Caco-2 (cell line): ENCODE data around the gene AHNAK. TPM values are rescaled to one million over a fixed set of nuclear protein-coding genes. Genes with fewer than 3 reads are reported as not detected.

ENCODE experiments used
- BruUV-seq: library from RNA; stranded (reverse); fragments of 400-500 nt; replicated peaks from 2 replicates; lab custom pipeline; 2021; lab: Mats Ljungman, UMichigan
- CTCF ChIA-PET: fragments of 300-600 bp; sonication (Branson Sonifier 250); formaldehyde crosslinking; loops from one replicate; lab custom pipeline; 2022; ENCODE audit warnings: antibody characterized with exemption; lab: Charles Lee
- POLR2A ChIA-PET: fragments of 300-600 bp; sonication (Branson Sonifier 250); formaldehyde crosslinking; loops from one replicate; lab custom pipeline; 2022; ENCODE audit warnings: antibody characterized with exemption; lab: Charles Lee
- DNase-seq, 2 experiments: peaks; one replicate each; pipeline versions ENCODE4 v3.0.0 to v3.0.0-alpha.2; 2020 to 2022
- H3K27me3 ChIP-seq: replicated peaks from 2 replicates; pipeline ENCODE4 v1.6.0; 2011; ENCODE audit warnings: low read length; ENCODE audit not compliant: control insufficient read depth, insufficient read depth
- H3K36me3 ChIP-seq: 2 replicates; pipeline ENCODE4 v1.5.1; 2011; ENCODE audit warnings: low read length; ENCODE audit not compliant: control insufficient read depth, insufficient read depth
- H3K4me1 ChIP-seq: fragments of 250-450 bp; sonication (Bioruptor Pico); 2 replicates; pipeline ENCODE4 v1.5.1; 2020; ENCODE audit warnings: mild to moderate bottlenecking
- H3K4me3 ChIP-seq: 2 replicates; pipeline ENCODE4 v1.5.1; 2011; ENCODE audit warnings: low read depth, mild to moderate bottlenecking, control low read depth, low read length
- H3K9me3 ChIP-seq: fragments of 250-450 bp; sonication (Bioruptor Pico); 2 replicates; pipeline ENCODE4 v1.5.1; 2020; ENCODE audit warnings: mild to moderate bottlenecking, moderate library complexity
- H3K27ac Mint-ChIP-seq: one replicate; pipeline ENCODE4 v1.8.0; 2022; ENCODE audit warnings: mixed read lengths; ENCODE audit not compliant: unreplicated experiment
- H3K27me3 Mint-ChIP-seq: one replicate; pipeline ENCODE4 v1.8.0; 2022; ENCODE audit warnings: mixed read lengths; ENCODE audit not compliant: insufficient read depth, unreplicated experiment
- H3K36me3 Mint-ChIP-seq: one replicate; pipeline ENCODE4 v1.8.0; 2022; ENCODE audit warnings: mild to moderate bottlenecking, mixed read lengths; ENCODE audit not compliant: insufficient read depth, unreplicated experiment
- H3K4me1 Mint-ChIP-seq: one replicate; pipeline ENCODE4 v1.8.0; 2022; ENCODE audit warnings: low read depth, mixed read lengths; ENCODE audit not compliant: unreplicated experiment
- H3K4me3 Mint-ChIP-seq: one replicate; pipeline ENCODE4 v1.8.0; 2022; ENCODE audit warnings: mild to moderate bottlenecking, moderate library complexity, mixed read lengths; ENCODE audit not compliant: unreplicated experiment
- H3K9me3 Mint-ChIP-seq: one replicate; pipeline ENCODE4 v1.8.0; 2022; ENCODE audit warnings: mixed read lengths; ENCODE audit not compliant: unreplicated experiment
- intact Hi-C: fragments of 100-400 bp; cut with micrococcal nuclease; formaldehyde crosslinking; loops from one replicate; pipeline ENCODE4 v1.10.0; 2022; ENCODE audit not compliant: unreplicated experiment
- total RNA-seq: library from RNA; stranded (reverse); gene quantifications from 2 replicates; pipeline ENCODE4 v1.2.3, GENCODE V29; 2022
- TF ChIP-seq, protein P1 (sequence below), 2 experiments: fragments of 200-600 bp in 1 of 2; IDR thresholded peaks; 1 replicate in 1 of 2; 2 replicates in 1 of 2; pipeline versions ENCODE4 v1.5.1 to v1.8.0; 2011 to 2022; ENCODE audit warnings: antibody characterized with exemption in 1 of 2, control low read depth in 1 of 2, inconsistent platforms in 1 of 2, low read depth in 1 of 2, low read length in 1 of 2, mild to moderate bottlenecking in 1 of 2, moderate library complexity in 1 of 2; ENCODE audit not compliant: insufficient read depth in 1 of 2, severe bottlenecking in 1 of 2, unreplicated experiment in 1 of 2

AHNAK gene
- total RNA-seq, 1 experiment from 2014 or later: 312 TPM

- TSS peak; percentile 91 for BruUV-seq
- H3K9me3 Mint-ChIP-seq: no peaks in the 10 kb centered on the region
- Histone ChIP-seq H3K36me3 (no peaks in the 10 kb centered on the region), H3K4me1 (peaks cover 64% of the 10 kb centered on the region), H3K4me3 (no peak overlapping the region), H3K9me3 (no peaks in the 10 kb centered on the region), H3K27me3 (no peaks in the 10 kb centered on the region)
- ChIA-PET CTCF (interaction anchor here (0.5 to 3.5 kb wide), 10 partner anchors 21 to 623 kb away, joined by 3 to 28 read pairs (median 6); no protein-coding TSS in a partner anchor), POLR2A (interaction anchor here (0.7 to 1.1 kb wide), 2 partner anchors 14 to 23 kb away, joined by 3 to 16 read pairs; no protein-coding TSS in a partner anchor)
- TF ChIP-seq, protein P1, sequence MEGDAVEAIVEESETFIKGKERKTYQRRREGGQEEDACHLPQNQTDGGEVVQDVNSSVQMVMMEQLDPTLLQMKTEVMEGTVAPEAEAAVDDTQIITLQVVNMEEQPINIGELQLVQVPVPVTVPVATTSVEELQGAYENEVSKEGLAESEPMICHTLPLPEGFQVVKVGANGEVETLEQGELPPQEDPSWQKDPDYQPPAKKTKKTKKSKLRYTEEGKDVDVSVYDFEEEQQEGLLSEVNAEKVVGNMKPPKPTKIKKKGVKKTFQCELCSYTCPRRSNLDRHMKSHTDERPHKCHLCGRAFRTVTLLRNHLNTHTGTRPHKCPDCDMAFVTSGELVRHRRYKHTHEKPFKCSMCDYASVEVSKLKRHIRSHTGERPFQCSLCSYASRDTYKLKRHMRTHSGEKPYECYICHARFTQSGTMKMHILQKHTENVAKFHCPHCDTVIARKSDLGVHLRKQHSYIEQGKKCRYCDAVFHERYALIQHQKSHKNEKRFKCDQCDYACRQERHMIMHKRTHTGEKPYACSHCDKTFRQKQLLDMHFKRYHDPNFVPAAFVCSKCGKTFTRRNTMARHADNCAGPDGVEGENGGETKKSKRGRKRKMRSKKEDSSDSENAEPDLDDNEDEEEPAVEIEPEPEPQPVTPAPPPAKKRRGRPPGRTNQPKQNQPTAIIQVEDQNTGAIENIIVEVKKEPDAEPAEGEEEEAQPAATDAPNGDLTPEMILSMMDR (IDR thresholded peaks at IDR 0.05; ENCODE audit: insufficient read depth in 1 of 2, low read depth in 1 of 2, low read length in 1 of 2, severe bottlenecking in 1 of 2, unreplicated experiment in 1 of 2): no peak
- H3K27ac Mint-ChIP-seq: peak overlapping the region; percentile 84
- no peaks in the 10 kb centered on the region for H3K27me3 Mint-ChIP-seq
- intact Hi-C loops: no loop called here
- peak; percentile 57 to 77 for DNase-seq
- no peak overlapping the region for H3K4me3 Mint-ChIP-seq
- H3K36me3 Mint-ChIP-seq: peaks cover 1% of the 10 kb centered on the region
- peaks cover 37% of the 10 kb centered on the region for H3K4me1 Mint-ChIP-seq
Measured at GRCh38 chr11:62458212-62459002, 88.2 kb downstream of the AHNAK start.

DNA sequence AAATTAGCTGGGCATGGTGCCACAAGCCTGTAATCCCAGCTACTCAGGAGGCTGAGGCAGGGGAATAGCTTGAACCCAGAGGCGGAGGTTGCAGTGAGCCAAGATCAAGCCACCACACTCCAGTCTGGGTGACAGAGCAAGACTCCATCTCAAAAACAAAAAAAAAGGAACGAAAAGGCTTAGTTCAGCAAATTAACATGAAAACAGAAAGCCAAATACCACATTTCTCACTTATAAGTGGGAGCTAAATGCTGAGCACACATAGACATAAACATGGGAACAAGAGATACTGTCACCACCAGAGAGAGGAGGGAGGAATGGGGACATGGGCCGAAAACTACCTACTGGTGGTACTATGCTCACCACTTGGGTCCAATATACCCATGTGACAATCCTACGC lies 89.1 kb downstream of the AHNAK start:
- POLR2A ChIA-PET: interaction anchor here (0.7 kb wide), 1 partner anchor 13 kb away, joined by 3 read pairs; no protein-coding TSS in a partner anchor
- H3K4me3 ChIP-seq: no peak overlapping the region
- Mint-ChIP-seq H3K27ac (peak overlapping the region; percentile 84), H3K36me3 (no peaks in the 10 kb centered on the region), H3K4me3 (no peak overlapping the region), H3K27me3 (no peaks in the 10 kb centered on the region), H3K4me1 (peaks cover 30% of the 10 kb centered on the region), H3K9me3 (no peaks in the 10 kb centered on the region)
- CTCF ChIA-PET: interaction anchor here (0.7 to 3.5 kb wide), 5 partner anchors 34 to 882 kb away, joined by 4 to 28 read pairs (median 9); no protein-coding TSS in a partner anchor
- H3K36me3 ChIP-seq: no peaks in the 10 kb centered on the region
- peaks cover 63% of the 10 kb centered on the region for H3K4me1 ChIP-seq
- DNase-seq: no peak
- TF ChIP-seq, protein P1 (IDR thresholded peaks at IDR 0.05; ENCODE audit: insufficient read depth in 1 of 2, low read depth in 1 of 2, low read length in 1 of 2, severe bottlenecking in 1 of 2, unreplicated experiment in 1 of 2): no peak
- BruUV-seq: no TSS peak
- no peaks in the 10 kb centered on the region for H3K9me3 ChIP-seq
- intact Hi-C loops: no loop called here
- H3K27me3 ChIP-seq: no peaks in the 10 kb centered on the region

- H3K27ac Mint-ChIP-seq: peak overlapping the region; percentile 35
- no TSS peak for BruUV-seq
- H3K9me3 ChIP-seq: no peaks in the 10 kb centered on the region
- no peak overlapping the region for H3K4me3 ChIP-seq
- TF ChIP-seq, protein P1 (IDR thresholded peaks at IDR 0.05; ENCODE audit: insufficient read depth in 1 of 2, low read depth in 1 of 2, low read length in 1 of 2, severe bottlenecking in 1 of 2, unreplicated experiment in 1 of 2): no peak
- peaks cover 55% of the 10 kb centered on the region for H3K4me1 ChIP-seq
- H3K9me3 Mint-ChIP-seq: no peaks in the 10 kb centered on the region
- no peaks in the 10 kb centered on the region for H3K27me3 ChIP-seq
- no peak overlapping the region for H3K4me3 Mint-ChIP-seq
- no peaks in the 10 kb centered on the region for H3K36me3 Mint-ChIP-seq
- H3K36me3 ChIP-seq: no peaks in the 10 kb centered on the region
- intact Hi-C loops: no loop called here
- CTCF ChIA-PET: interaction anchor here (0.7 to 3.5 kb wide), 4 partner anchors 33 to 881 kb away, joined by 4 to 28 read pairs (median 13); no protein-coding TSS in a partner anchor
- DNase-seq: peak; percentile 70 to 83
- no peaks in the 10 kb centered on the region for H3K27me3 Mint-ChIP-seq
- peaks cover 28% of the 10 kb centered on the region for H3K4me1 Mint-ChIP-seq
- POLR2A ChIA-PET: interaction anchor here (0.6 to 0.7 kb wide), 2 partner anchors 24 to 30 kb away, joined by 4 to 11 read pairs; no protein-coding TSS in a partner anchor
Measured at GRCh38 chr11:62456630-62457029, 90.0 kb downstream of the AHNAK start.
